GM21367 (cell line): Measurements from ENCODE around the gene CLIP2.
"Not testable (repeated sequence)": the region's sequence is repeated elsewhere in the genome, so short reads cannot be mapped to it uniquely, and the experiment has no call there.

Experiments
- ATAC-seq: cut with Tn5 transposase; IDR thresholded peaks from one replicate; pipeline ENCODE4 v1.9.1; 2021; ENCODE audit not compliant: unreplicated experiment

CLIP2 gene

DNA sequence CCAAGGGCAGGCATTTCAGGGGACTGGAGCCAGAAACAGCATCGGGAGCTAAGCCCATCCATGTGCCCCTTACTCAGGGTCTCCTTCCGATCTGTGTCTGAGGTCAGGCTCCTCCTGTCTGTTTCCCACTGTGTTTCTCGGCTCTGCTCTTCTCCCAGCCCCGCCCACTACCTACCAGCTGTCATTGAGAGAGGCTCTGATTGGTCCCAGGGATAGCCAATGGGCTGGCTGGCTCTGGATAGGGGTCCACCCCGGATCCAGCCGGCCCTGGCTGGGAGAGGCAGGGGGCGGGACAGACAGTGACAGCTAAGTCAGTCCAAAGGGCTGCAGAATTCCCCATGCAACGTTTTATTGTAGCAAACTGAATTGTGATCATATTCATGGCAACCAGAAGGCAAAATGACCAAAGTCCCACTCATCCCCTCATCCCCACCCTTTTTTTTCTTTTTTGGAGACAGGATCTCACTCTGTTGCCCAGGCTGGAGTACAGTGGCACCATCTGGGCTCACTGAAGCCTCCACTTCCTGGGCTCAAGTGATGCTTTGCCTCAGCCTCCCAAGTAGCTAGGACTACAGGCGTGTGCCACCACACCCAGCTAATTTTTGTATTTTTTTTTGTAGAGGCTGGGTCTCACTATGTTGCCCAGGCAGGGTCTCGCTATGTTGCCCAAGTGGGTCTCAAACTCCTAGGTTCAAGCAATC, 76.3 kb downstream of the CLIP2 start:
- no peak for ATAC-seq

- no peak for ATAC-seq
Measured at GRCh38 chr7:74371381-74372341, 82.5 kb downstream of the CLIP2 start.

DNA sequence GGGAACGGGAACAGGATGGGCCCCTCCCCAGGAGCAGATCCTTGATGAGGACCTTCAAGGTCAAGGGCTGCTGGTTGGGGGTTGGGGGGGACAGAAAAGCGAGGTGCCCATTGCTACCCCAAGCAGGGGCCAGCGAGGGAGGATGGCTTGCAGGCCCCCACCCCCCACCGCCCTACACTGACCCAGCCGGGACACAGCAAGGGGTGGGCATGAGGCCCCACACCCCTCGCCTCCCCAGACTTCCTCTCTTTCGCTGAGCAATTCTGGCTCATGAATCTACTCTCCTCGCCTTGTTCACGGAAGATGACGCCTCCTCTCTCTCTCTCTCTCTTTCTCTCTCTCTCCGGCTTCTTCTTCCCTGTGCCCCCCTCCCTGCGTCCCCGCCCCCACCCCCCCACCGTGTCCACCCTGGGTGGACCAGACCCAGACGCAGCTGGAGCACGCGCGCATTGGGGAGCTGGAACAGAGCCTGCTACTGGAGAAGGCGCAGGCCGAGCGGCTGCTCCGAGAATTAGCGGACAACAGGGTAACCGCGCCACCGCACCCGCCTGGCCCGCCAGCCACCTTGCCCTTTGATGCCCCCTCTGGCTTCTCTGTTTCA, 83.4 kb downstream of the CLIP2 start:
- no peak for ATAC-seq

DNA sequence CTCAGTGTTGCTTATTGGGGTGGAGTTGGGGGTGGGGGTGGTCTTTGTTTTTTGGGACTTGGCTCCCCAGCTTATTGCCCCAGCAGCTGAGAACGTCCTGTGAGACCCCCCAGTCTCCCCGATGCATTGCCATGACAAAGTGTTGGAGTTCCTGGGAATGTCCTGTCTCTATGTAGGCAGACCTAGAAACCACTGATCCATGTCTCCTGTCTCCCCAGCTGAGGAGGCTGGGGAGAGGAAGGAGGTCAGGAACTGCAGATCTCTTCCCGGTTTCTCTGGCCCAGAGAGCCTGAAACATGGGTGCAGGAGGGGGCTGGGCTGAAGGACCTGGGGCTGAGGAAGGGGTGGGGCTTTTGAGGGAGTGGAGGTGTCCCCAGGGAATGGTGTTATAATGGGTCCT, 84.3 kb downstream of the CLIP2 start:
- no peak for ATAC-seq

GRCh38 chr7:74375726-74376220, 86.6 kb downstream of the CLIP2 start:
- ATAC-seq = no peak

GRCh38 chr7:74376256-74377036, 87.2 kb downstream of the CLIP2 start:
- ATAC-seq = no peak

DNA sequence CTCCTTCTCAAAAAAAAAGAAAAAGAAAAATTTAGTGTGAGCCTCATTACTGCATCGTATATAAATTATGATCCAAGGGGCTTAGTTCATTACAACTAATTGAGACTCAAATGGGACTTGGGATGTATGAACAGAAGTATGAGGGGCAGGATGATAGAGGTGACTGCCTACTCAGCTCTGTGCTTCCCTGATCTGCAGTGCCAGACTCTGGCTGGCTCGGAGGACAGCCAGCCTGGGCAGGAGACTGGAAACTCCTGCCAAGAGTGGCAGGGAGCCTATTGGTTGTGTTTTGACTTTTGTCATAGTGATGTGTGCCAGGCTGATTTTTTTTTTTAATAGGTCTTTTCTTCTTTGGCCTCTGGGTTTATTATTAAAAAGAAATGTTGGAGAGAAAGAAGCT, 90.7 kb downstream of the CLIP2 start:
- ATAC-seq = no peak

DNA sequence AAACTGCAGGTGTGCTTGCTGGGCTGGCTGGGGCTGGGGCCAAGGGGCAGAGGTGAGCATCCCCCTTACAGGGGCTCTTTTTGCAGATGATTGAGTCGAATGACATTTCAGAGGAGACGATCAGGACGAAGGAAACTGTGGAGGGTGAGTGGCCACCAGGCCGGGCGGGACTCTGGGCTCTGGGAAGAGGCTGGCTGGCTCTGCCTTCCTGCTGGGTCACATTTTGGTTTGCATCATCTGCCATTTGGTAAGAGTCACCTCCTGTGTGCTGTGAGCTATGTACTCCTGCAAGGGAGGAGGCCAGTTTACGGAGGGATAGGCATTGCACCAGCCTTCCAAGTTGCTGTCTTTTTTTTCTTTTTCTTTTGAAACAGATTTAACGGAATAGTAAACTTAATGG, 91.5 kb downstream of the CLIP2 start:
- ATAC-seq = no peak

DNA sequence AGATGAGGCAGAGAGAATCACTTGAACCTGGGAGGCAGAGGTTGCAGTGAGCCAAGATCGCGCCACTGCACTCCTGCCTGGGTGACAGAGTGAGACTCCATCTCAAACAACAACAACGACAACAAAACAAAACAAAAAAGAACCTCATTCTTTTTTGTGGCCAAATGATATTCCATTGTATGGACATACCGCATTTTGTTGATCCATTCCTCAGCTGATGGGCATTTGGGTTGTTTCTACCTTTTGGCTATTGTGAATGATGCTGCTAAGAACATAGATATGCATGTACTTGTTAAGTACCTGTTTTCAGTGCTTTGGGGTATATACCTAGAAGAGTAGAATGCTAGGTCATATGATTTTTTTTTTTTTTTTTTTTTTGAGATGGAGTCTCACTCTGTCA, 94.9 kb downstream of the CLIP2 start:
- not testable (repeated sequence) for ATAC-seq

GRCh38 chr7:74384854-74385253, 95.6 kb downstream of the CLIP2 start:
- ATAC-seq = not testable (repeated sequence)

GRCh38 chr7:74387606-74388005, 98.4 kb downstream of the CLIP2 start:
- no peak for ATAC-seq

GRCh38 chr7:74388880-74389415, 99.7 kb downstream of the CLIP2 start:
- no peak for ATAC-seq

- ATAC-seq = not testable (repeated sequence)
Measured at GRCh38 chr7:74393722-74394121, 104.5 kb downstream of the CLIP2 start.

DNA sequence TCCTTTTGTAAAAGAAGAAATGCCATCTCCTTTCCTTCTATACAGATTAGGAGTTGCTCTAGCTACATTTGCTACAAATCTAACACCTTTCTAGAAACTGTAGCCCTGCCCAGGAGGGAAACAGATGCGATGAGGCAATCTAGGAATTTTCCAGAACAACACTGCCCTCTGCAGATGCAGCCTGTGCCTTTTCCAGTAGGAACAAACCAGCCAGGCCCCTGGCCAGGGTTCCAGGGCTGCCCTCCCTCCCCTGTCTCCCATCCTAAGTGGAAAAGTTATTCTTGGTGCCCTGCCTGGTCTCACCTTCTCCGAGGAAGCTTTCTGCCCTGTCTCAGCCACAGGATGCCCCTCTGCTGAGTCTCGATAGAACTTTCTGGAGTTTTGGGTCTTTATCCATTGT, 105.4 kb downstream of the CLIP2 start:
- ATAC-seq = not testable (repeated sequence)

DNA sequence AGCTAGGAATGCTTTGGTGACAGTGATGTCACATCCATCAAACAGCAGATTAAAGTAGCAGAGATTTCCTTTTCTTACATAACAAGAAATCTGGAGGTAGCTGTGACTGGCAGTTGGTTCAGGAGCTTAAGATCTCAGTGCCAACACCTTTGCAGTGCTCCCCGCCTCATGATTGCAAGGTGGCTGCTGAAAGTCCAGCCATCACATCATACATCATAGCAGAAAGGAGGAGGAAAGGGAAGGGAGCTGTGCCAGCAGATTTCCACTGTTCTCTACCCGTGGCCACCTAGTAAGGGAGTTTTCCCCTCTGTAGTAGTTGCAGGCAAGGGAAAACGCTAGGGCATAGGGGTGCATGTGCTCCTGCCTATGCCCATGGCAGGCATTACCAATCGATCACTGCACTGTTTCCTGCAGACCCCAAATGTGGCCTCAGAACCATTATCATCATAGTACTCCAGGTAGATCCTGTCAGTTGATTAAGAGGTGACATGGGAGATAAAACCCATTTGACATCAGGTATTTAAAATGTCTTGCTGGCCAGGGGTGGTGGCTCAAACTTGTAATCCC, 106.6 kb downstream of the CLIP2 start:
- no peak for ATAC-seq

GRCh38 chr7:74396993-74397392, 107.8 kb downstream of the CLIP2 start:
- ATAC-seq = no peak

DNA sequence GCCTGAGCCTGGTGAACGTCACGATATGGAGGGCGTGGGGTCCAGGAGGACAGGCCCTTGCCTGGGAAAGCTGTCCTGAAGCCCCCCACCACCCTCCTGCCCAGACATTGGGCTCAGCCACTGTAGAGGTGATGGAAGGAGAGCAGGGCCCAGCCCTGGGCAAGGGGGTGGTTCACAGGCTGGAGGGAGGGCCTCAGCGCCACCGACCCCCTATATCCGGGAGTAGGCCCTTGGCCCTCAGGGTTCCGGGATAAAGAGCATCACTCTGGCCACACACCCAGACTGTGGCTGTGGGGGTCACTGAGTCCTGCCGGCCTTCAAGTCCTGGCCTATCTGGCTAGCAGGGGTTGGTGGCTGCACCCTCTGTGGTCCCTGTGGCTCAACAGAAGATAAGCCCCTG, 109.2 kb downstream of the CLIP2 start:
- no peak for ATAC-seq

- ATAC-seq = no peak
Measured at GRCh38 chr7:74399006-74399405, 109.8 kb downstream of the CLIP2 start.

DNA sequence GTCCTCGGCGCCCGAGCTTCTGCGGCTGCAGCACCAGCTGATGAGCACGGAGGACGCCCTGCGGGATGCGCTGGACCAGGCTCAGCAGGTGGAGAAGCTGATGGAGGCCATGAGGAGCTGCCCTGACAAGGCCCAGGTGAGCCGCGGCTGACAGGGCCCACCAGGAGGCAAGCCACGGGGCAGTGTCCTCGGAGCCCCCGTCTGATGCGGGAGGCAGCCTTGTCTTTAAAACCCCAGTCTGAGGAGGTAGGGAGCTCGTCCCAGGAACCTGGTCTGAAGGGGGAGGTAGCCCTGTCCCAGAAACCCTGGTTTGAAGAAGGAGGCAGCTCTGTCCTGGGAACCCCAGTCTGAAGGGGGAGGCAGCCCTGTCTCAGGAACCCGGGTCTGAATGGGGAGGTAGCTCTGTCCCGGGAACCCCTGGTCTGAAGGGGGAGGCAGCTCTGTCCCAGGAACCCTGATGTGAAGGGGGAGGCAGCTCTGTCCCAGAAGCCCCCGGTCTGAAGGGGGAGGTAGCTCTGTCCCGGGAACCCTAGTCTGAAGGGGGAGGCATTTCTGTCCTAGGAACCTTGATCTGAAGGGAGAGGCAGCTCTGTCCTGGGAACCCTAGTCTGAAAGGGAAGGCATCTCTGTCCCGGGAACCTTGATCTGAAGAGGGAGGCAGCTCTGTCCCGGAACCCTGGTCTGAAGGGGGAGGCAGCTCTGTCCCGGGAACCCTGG, 111.4 kb downstream of the CLIP2 start:
- ATAC-seq = no peak
